ENCODE measurements around the gene NFKBIE. TPM values are rescaled to one million over a fixed set of nuclear protein-coding genes. Genes with fewer than 3 reads are reported as not detected.

Gene NFKBIE
- total and polyA plus RNA-seq, 2 experiments from 2014 or later: 14.0 to 16.7 TPM

DNA sequence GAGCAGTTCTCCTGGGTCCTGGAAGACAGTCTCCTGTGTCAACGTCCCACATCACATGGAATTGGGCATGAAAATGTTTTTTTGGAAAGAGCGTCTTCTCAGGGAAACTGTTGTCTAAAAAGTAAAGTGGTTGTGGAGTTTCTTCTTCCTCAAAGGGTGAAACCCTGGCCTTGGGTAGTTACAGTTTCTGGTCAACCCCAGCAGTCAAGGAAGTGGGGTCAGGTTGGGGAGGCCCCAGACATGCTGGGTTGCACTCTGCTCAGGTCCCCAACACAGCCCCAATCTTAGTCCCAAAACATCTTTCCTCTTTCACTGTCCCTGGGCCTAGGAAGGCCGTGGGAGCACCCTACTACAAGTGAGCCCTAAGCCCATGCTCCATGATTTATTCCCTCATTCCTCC is 996 bp upstream of the NFKBIE start:
- no peak for DNase-seq (ENCODE audit: low spot score)
- Histone ChIP-seq H3K9me3 (ENCODE audit: low read depth) (no peaks in the 10 kb centered on the region), H3K79me2 (peaks cover 27% of the 10 kb centered on the region), H3K4me1 (ENCODE audit: insufficient read depth) (peaks cover 23% of the 10 kb centered on the region), H2AFZ (no peak overlapping the region), H3K9me2 (replicated peaks; ENCODE audit: insufficient read depth) (no peaks in the 10 kb centered on the region), H3K27me3 (peaks cover 25% of the 10 kb centered on the region), H3K4me3 (no peak overlapping the region), H4K20me1 (ENCODE audit: insufficient read depth, poor library complexity, severe bottlenecking) (peaks cover 10% of the 10 kb centered on the region), H3K36me3 (replicated peaks; ENCODE audit: insufficient read depth, low read depth) (no peaks in the 10 kb centered on the region), H3K27ac (no peak overlapping the region), H3K4me2 (no peak overlapping the region)
- TF ChIP-seq EZH2phosphoT487 (IDR thresholded peaks at IDR 0.05; ENCODE audit: low read depth, severe bottlenecking, unreplicated experiment) (no peak), EZH2 (IDR thresholded peaks at IDR 0.05; ENCODE audit: borderline replicate concordance) (no peak)
- TF ChIP-seq, protein P1, sequence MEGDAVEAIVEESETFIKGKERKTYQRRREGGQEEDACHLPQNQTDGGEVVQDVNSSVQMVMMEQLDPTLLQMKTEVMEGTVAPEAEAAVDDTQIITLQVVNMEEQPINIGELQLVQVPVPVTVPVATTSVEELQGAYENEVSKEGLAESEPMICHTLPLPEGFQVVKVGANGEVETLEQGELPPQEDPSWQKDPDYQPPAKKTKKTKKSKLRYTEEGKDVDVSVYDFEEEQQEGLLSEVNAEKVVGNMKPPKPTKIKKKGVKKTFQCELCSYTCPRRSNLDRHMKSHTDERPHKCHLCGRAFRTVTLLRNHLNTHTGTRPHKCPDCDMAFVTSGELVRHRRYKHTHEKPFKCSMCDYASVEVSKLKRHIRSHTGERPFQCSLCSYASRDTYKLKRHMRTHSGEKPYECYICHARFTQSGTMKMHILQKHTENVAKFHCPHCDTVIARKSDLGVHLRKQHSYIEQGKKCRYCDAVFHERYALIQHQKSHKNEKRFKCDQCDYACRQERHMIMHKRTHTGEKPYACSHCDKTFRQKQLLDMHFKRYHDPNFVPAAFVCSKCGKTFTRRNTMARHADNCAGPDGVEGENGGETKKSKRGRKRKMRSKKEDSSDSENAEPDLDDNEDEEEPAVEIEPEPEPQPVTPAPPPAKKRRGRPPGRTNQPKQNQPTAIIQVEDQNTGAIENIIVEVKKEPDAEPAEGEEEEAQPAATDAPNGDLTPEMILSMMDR (IDR thresholded peaks at IDR 0.05; ENCODE audit: poor library complexity): no peak
- 88% methylated on average over 3 of the region's 3 CpGs for WGBS (ENCODE audit: low lambda C conversion rate, missing lambda C conversion rate)

DNA sequence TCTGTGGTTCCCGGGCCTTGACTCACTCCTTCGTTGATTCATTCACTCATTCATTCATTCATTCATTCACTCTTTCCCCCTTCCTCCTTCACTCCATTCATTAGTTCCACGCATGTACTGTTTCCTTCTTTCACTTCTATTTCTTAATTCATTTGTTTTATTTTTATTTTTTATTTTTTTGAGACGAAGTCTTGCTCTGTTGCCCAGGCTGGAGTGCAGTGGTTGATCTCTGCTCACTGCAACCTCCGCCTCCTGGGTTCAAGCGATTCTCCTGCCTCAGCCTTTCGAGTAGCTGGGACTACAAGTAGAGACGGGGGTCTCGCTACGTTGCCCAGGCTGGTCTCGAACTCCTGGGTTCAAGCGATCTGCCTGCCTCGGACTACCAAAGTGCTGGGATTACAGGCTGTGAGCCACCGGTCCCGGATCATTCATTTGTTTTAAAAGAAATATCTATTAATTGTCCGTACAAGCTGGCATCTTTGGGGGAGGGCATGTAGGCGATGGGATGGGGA is 427 bp upstream of the NFKBIE start:
- H3K36me3 ChIP-seq (replicated peaks; ENCODE audit: insufficient read depth, low read depth): no peaks in the 10 kb centered on the region
- H2AFZ ChIP-seq: peak overlapping the region; percentile 27
- H3K27ac ChIP-seq: peak overlapping the region; percentile 41
- DNase-seq (ENCODE audit: low spot score): no peak
- H3K9me2 ChIP-seq (replicated peaks; ENCODE audit: insufficient read depth): no peaks in the 10 kb centered on the region
- H3K27me3 ChIP-seq: peaks cover 20% of the 10 kb centered on the region
- peaks cover 10% of the 10 kb centered on the region for H4K20me1 ChIP-seq (ENCODE audit: insufficient read depth, poor library complexity, severe bottlenecking)
- 73% methylated on average over 17 of the region's 17 CpGs for WGBS (ENCODE audit: low lambda C conversion rate, missing lambda C conversion rate)
- H3K4me3 ChIP-seq: no peak overlapping the region
- peak overlapping the region; percentile 98 for H3K4me2 ChIP-seq
- no peaks in the 10 kb centered on the region for H3K9me3 ChIP-seq (ENCODE audit: low read depth)
- peaks cover 27% of the 10 kb centered on the region for H3K79me2 ChIP-seq
- TF ChIP-seq, protein P1 (IDR thresholded peaks at IDR 0.05; ENCODE audit: poor library complexity): no peak
- no peak for TF ChIP-seq EZH2 (IDR thresholded peaks at IDR 0.05; ENCODE audit: borderline replicate concordance)
- TF ChIP-seq EZH2phosphoT487 (IDR thresholded peaks at IDR 0.05; ENCODE audit: low read depth, severe bottlenecking, unreplicated experiment): no peak
- H3K4me1 ChIP-seq (ENCODE audit: insufficient read depth): peaks cover 23% of the 10 kb centered on the region

DNA sequence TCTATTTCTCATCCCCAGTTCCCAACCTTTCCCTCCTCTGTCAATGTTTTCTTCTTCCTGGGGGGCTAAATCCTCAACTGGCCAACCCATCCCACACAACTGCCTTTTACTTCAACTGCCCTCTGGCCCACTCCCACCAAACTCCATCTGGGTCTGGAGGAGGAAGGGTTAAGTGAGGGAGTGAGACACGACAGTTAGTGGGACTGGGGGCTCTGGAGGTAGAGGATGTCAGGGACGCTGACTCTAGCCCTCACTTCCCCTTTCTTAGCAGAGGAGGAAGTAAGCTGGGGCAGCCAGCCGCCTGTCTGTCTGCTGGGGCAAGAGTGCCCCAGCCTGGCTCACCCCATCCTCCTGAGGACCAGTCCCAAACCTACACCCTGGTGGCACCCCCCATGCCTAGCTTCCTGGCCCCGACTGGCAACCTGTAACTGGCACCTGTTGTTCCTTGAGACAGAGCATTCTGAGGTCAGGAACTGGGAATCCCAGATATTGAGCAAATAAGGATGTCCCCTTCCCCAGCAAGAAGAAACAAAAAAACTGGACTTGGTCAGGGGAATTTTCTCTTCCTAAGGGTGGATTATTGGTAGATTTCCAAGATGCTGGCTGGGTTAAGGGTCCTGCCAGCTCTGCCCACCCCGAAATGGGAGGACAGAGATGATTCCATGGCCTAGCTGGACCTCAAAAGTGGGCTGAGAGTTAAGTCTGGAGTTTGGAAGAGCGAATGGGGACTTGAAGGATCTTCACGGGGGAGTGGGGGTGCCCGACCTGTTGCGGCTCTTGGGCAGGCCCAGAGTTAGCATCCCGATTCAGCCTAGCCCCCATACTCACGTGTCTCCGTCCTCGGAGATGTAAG is 971 bp downstream of the NFKBIE start:
- TF ChIP-seq EZH2phosphoT487 (IDR thresholded peaks at IDR 0.05; ENCODE audit: low read depth, severe bottlenecking, unreplicated experiment): no peak
- TF ChIP-seq, protein P1 (IDR thresholded peaks at IDR 0.05; ENCODE audit: poor library complexity): no peak
- no peak for TF ChIP-seq EZH2 (IDR thresholded peaks at IDR 0.05; ENCODE audit: borderline replicate concordance)
- H3K79me2 ChIP-seq: peaks cover 27% of the 10 kb centered on the region
- H3K27ac ChIP-seq: peak overlapping the region; percentile 93
- H3K4me2 ChIP-seq: peak overlapping the region; percentile 98
- no peaks in the 10 kb centered on the region for H3K9me2 ChIP-seq (replicated peaks; ENCODE audit: insufficient read depth)
- H3K36me3 ChIP-seq (replicated peaks; ENCODE audit: insufficient read depth, low read depth): no peaks in the 10 kb centered on the region
- peak overlapping the region; percentile 56 for H2AFZ ChIP-seq
- peaks cover 10% of the 10 kb centered on the region for H4K20me1 ChIP-seq (ENCODE audit: insufficient read depth, poor library complexity, severe bottlenecking)
- no peak for DNase-seq (ENCODE audit: low spot score)
- no peaks in the 10 kb centered on the region for H3K9me3 ChIP-seq (ENCODE audit: low read depth)
- peak overlapping the region; percentile 77 for H3K4me3 ChIP-seq
- peaks cover 12% of the 10 kb centered on the region for H3K27me3 ChIP-seq
- WGBS (ENCODE audit: low lambda C conversion rate, missing lambda C conversion rate): 17% methylated on average over 13 of the region's 13 CpGs
- peaks cover 23% of the 10 kb centered on the region for H3K4me1 ChIP-seq (ENCODE audit: insufficient read depth)

Data from hepatocyte (in vitro differentiated cells).